Measurements from ENCODE around the gene RRP8. TPM values are rescaled to one million over a fixed set of nuclear protein-coding genes. Genes with fewer than 3 reads are reported as not detected.

RRP8 gene
- total RNA-seq, 1 donor from 2014 or later, result 13.2 TPM

GRCh38 chr11:6570691-6571427 is 32.6 kb downstream of the RRP8 start:
- no peak for DNase-seq (ENCODE audit: low read depth, low spot score)

- no peak for DNase-seq (ENCODE audit: low read depth, low spot score)
Measured at GRCh38 chr11:6569706-6570105, 33.7 kb downstream of the RRP8 start.

GRCh38 chr11:6568191-6568918 is 35.1 kb downstream of the RRP8 start:
- DNase-seq (ENCODE audit: low read depth, low spot score), result peak; percentile 11

GRCh38 chr11:6567371-6567745 is 36.1 kb downstream of the RRP8 start:
- DNase-seq (ENCODE audit: low read depth, low spot score), result no peak

- no peak for DNase-seq (ENCODE audit: low read depth, low spot score)
Measured at GRCh38 chr11:6566704-6567370, 36.6 kb downstream of the RRP8 start.

- no peak for DNase-seq (ENCODE audit: low read depth, low spot score)
Measured at GRCh38 chr11:6565988-6566703, 37.3 kb downstream of the RRP8 start.

- no peak for DNase-seq (ENCODE audit: low read depth, low spot score)
Measured at GRCh38 chr11:6565325-6565724, 38.1 kb downstream of the RRP8 start.

- no peak for DNase-seq (ENCODE audit: low read depth, low spot score)
Measured at GRCh38 chr11:6563667-6564066, 39.7 kb downstream of the RRP8 start.

GRCh38 chr11:6563121-6563619 is 40.2 kb downstream of the RRP8 start:
- DNase-seq (ENCODE audit: low read depth, low spot score), result no peak

GRCh38 chr11:6561288-6561687 is 42.1 kb downstream of the RRP8 start:
- no peak for DNase-seq (ENCODE audit: low read depth, low spot score)

GRCh38 chr11:6559369-6559768 is 44.0 kb downstream of the RRP8 start:
- no peak for DNase-seq (ENCODE audit: low read depth, low spot score)

GRCh38 chr11:6557761-6558674 is 45.4 kb downstream of the RRP8 start:
- DNase-seq (ENCODE audit: low read depth, low spot score), result no peak

- no peak for DNase-seq (ENCODE audit: low read depth, low spot score)
Measured at GRCh38 chr11:6557063-6557462, 46.4 kb downstream of the RRP8 start.

GRCh38 chr11:6556139-6556949 is 47.1 kb downstream of the RRP8 start:
- no peak for DNase-seq (ENCODE audit: low read depth, low spot score)

- no peak for DNase-seq (ENCODE audit: low read depth, low spot score)
Measured at GRCh38 chr11:6554828-6555706, 48.3 kb downstream of the RRP8 start.

- DNase-seq (ENCODE audit: low read depth, low spot score), result no peak
Measured at GRCh38 chr11:6553634-6554033, 49.8 kb downstream of the RRP8 start.

- no peak for DNase-seq (ENCODE audit: low read depth, low spot score)
Measured at GRCh38 chr11:6548641-6549040, 54.8 kb downstream of the RRP8 start.

- DNase-seq (ENCODE audit: low read depth, low spot score), result no peak
Measured at GRCh38 chr11:6548121-6548520, 55.3 kb downstream of the RRP8 start.

GRCh38 chr11:6547177-6547576 is 56.2 kb downstream of the RRP8 start:
- DNase-seq (ENCODE audit: low read depth, low spot score), result no peak
